Measurements from ENCODE around the gene VEGFB. TPM values are rescaled to one million over a fixed set of nuclear protein-coding genes. Genes with fewer than 3 reads are reported as not detected.

VEGFB gene
- total RNA-seq, 1 donor = 9.1 TPM

DNA sequence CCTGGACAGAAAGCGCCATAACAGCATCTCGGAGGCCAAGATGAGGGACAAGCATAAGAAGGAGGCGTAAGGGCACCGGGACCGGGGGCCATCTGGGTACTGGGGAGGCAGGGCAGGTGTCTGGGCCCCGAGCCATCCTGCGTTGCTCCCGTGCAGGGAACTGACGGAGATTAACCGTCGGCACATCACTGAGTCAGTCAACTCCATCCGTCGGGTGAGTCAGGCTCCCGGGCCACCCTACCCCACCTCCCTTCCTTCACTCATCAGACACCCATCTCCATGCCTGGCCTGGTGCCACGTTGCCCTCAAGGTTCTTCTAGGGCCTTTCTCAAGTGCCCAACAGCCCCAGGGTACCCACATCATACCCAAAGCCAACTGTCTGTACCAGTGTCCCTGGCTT lies 32.0 kb downstream of the VEGFB start:
- peaks cover 26% of the 10 kb centered on the region for H3K4me1 ChIP-seq (ENCODE audit: insufficient read depth, low read length)
- H3K4me3 ChIP-seq (ENCODE audit: low read length) = no peak overlapping the region
- H3K27me3 ChIP-seq (ENCODE audit: insufficient read depth, low read length) = no peaks in the 10 kb centered on the region

DNA sequence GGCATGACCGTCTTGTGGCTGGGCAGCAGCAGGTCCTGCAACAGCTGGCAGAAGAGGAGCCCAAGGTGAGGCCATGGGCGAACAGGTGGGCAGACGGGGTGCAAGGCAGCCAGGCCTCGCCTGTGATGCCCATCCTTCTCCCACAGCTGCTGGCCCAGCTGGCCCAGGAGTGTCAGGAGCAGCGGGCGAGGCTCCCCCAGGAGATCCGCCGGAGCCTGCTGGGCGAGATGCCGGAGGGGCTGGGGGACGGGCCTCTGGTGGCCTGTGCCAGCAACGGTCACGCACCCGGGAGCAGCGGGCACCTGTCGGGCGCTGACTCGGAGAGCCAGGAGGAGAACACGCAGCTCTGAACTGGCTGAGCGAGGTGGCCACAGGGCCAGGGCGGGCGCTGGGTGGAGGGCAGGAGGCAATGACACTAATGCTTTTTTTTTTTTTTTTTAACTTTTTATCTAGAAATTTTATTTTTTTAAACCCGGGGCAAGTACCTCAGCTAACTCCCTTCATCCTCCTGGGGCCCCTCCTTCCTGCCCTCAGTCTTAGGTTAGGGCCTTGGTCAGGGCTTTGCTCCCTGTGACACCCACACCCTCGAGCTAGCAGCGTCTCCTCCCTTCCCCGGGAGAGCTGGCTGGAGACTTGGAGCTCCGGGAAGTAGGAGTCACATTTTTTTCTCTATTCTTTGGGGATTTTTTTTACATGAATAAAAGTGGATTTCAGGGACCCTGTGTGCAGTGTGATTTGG lies 33.0 kb downstream of the VEGFB start:
- no peaks in the 10 kb centered on the region for H3K9me3 ChIP-seq (ENCODE audit: low read depth, low read length)
- H3K4me1 ChIP-seq (ENCODE audit: insufficient read depth, low read length) = peaks cover 35% of the 10 kb centered on the region
- H3K4me3 ChIP-seq (ENCODE audit: low read length) = no peak overlapping the region
- H3K27me3 ChIP-seq (ENCODE audit: insufficient read depth, low read length) = no peaks in the 10 kb centered on the region

More for the DNA sequence above, 32.0 kb downstream of the VEGFB start:
- no peaks in the 10 kb centered on the region for H3K9me3 ChIP-seq (ENCODE audit: low read depth, low read length)

DNA sequence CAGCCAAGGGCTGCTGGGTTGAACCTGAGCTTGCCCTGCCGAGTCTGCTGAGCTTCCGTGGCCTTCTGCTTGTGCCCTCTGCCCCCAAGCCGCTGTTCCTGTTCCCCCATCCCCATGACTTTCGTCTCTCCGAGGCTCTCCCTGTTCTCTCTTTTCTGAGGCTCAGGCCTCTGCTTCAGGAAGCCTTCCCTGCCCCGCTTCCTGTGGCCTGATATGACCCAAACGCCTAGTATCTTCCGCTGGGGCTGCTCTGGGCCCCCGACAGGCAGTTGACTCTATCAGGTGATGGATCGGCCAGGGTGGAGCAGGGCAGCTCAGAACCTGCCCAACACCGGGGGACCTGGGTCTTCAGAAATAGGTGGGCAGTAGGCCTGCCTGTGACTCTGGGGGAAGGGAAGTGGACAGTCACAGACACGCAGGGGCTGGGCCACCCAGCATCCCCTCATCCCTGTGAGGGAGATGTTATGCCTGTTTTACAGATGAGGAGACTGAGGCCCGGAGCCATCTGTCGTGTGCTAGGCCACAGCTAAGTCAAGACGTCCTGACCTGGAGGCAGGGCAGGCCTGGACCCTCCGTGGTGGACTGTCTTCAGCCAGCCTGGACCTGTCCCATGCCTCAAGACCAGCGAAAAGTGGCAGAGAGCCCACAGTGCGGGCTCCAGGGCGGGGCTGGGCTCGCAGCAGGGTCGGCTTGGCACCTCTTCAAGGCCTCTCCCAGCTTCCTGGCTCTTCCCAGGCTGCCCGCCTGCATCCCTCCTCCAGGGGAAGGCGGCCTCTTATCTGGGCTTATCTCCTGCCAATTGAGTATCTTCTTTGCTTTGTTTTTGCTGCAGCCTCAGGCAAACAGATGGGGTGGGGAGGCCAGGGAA lies 33.9 kb downstream of the VEGFB start:
- Histone ChIP-seq H3K9me3 (ENCODE audit: low read depth, low read length) (no peaks in the 10 kb centered on the region), H3K4me3 (ENCODE audit: low read length) (peak overlapping the region; percentile 66), H3K27me3 (ENCODE audit: insufficient read depth, low read length) (no peaks in the 10 kb centered on the region), H3K4me1 (ENCODE audit: insufficient read depth, low read length) (peaks cover 35% of the 10 kb centered on the region)

DNA sequence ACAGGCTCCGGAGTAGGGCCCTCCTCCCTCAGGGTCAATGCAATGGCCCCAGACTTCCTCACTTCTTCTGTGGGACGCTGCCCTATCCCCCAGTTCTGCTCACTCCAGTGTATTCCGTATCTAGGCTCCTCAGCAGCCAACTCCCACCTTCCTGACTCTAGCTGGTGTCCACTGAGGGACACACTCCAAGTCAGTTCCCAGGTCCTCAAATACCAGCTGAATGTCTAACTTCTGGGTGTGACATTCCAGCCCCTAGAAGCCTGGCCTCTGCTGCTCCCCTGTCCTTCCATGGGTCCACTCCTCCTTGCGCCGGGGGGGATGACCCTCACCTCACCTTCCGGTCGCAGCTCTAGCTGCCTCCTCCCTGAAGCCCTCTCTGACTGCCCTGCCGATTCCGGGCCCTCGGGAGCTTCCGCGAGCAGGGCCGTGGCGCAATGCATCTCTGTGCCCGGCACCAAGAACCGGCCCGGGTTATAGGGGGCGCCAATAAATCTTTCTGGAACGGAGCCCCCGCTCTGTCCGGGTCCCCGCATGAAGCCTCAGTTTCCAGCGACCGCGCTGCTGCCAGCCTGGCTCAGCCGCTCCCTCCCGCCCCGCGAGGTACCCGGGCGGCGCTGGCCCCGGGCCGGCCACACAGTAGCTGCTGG lies 34.6 kb downstream of the VEGFB start:
- no peaks in the 10 kb centered on the region for H3K9me3 ChIP-seq (ENCODE audit: low read depth, low read length)
- H3K4me3 ChIP-seq (ENCODE audit: low read length) = peak overlapping the region; percentile 66
- no peaks in the 10 kb centered on the region for H3K27me3 ChIP-seq (ENCODE audit: insufficient read depth, low read length)
- peaks cover 35% of the 10 kb centered on the region for H3K4me1 ChIP-seq (ENCODE audit: insufficient read depth, low read length)

DNA sequence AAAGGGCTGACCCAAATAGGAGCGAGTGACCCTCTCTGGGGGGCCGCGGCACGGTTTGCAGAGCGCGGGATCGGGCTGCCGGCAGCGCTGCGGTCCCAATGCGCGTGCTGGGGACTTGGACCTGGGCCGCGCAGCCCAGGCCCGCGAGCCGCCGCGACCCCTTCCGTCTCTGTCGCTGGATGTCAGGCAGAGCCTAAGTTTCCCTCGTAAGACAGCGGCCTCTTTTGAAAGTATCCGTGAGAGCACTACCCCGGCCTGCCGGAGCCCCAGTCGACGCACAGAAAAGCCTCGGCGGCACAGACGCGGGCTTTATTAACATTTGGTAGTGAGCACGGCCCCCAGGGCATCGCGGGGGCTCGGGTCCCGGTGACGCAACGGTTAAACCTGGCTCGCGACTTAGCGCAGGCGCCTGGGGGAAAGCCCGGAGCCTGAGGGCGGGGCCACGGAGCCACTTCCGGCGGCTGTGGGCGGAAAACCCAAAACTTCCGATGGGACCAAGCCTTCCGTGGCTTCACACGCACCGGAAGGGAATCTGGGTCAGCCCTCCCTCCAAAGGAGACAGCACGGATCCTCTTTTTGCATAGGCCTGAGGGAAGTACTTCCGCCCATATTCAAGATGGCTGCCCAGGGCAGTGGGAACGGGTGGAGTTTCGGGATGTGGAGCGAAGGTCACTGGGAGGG lies 35.3 kb downstream of the VEGFB start:
- Histone ChIP-seq H3K9me3 (ENCODE audit: low read depth, low read length) (no peaks in the 10 kb centered on the region), H3K4me1 (ENCODE audit: insufficient read depth, low read length) (peaks cover 35% of the 10 kb centered on the region), H3K4me3 (ENCODE audit: low read length) (peak overlapping the region; percentile 66), H3K27me3 (ENCODE audit: insufficient read depth, low read length) (no peaks in the 10 kb centered on the region)

DNA sequence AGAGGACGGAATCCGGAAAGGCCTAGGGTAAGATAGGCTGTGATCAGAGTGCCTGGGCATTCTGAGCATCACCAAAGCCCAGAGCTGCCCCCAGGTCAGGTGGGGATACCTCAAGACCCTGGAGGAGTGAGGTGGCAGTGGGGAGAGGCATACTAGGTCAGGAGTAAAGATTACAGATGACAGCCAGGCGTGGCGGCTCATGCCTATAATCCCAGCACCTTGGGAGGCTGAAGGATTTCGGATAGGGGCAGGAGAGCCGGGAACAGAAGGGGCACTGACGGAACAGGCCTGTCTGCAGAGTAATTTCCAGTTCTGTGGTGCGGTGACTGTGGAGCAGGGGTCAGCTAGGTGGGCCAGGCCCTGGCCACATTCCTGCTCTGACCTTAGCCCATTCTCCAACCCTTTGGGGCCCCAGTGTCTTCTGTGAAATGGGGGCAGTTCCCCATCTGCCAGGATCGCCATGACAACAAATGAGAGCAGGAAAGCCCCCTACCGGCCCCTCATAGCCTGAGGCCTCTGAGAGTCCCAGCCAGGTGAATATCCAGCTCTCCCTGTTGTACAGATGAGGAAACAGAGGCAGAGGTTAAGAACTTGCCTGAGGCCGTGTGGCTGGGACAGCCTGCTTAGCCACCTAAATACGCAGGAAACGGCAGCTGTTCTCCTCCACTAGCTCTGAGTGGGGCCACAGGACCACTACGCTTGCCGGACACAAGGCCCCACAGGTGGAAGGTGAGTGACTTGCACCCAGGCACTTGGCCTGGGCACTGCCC lies 40.8 kb downstream of the VEGFB start:
- no peaks in the 10 kb centered on the region for H3K27me3 ChIP-seq (ENCODE audit: insufficient read depth, low read length)
- H3K9me3 ChIP-seq (ENCODE audit: low read depth, low read length) = no peaks in the 10 kb centered on the region
- no peak overlapping the region for H3K4me3 ChIP-seq (ENCODE audit: low read length)
- H3K4me1 ChIP-seq (ENCODE audit: insufficient read depth, low read length) = peaks cover 15% of the 10 kb centered on the region

DNA sequence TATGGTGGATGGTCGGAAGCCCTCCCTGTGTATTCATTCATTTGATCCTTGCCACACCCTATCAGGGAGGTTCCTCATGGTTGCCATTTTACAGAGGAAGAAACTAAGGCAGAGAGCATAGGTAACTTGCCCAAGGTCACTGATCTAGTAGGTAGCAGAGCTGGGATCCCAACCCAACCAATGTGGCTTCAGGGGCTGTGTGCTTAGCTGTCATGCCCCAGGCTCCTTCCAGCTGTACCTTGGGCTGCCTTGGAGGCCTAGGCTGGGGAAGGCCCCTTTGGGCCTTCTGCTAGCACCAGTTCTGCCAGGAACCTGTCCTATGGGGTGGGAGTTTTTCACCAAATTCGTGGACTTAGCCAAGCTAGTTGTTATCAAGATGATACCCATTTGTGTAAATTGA lies 41.5 kb downstream of the VEGFB start:
- Histone ChIP-seq H3K4me1 (ENCODE audit: insufficient read depth, low read length) (peaks cover 9% of the 10 kb centered on the region), H3K27me3 (ENCODE audit: insufficient read depth, low read length) (no peaks in the 10 kb centered on the region), H3K4me3 (ENCODE audit: low read length) (no peak overlapping the region), H3K9me3 (ENCODE audit: low read depth, low read length) (no peaks in the 10 kb centered on the region)

DNA sequence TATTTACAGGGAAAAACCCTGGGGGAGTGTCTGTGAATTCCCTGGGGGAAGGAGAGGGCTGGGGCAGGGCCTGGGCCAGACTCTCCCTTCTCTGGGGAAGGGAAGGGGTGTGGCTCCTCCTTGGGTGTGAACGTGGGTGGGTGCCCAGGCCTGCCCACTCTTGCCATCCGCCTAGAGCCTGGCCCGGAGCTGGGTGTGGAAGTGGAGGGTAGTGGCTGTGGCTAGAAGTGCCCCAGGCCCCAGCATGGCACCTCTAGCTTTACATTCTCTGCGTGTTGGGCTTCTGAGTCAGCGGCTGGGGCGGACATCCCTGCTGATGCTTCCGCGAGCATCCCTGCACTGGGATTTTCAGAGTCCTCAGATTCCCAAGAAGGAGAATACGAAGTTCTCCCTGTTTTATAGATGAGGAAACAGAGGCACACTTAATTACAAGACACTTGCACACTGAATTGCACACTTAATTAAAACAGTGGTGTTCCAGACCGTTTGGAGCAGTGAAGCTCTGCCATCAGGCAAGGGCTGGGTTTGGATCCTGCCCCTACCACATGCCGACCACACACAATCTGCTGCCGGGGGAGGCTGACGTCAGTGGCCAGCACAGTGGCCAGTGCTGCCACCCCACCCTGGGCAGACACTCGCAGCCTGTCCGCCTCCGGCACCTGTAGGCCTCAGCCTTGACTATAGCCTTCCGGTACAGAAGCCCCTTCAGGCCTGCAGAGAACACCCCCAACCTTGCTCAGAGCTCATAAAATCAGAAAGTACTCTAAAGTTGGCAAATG lies 42.5 kb downstream of the VEGFB start:
- Histone ChIP-seq H3K4me3 (ENCODE audit: low read length) (no peak overlapping the region), H3K9me3 (ENCODE audit: low read depth, low read length) (no peaks in the 10 kb centered on the region), H3K4me1 (ENCODE audit: insufficient read depth, low read length) (peaks cover 5% of the 10 kb centered on the region), H3K27me3 (ENCODE audit: insufficient read depth, low read length) (no peaks in the 10 kb centered on the region)

DNA sequence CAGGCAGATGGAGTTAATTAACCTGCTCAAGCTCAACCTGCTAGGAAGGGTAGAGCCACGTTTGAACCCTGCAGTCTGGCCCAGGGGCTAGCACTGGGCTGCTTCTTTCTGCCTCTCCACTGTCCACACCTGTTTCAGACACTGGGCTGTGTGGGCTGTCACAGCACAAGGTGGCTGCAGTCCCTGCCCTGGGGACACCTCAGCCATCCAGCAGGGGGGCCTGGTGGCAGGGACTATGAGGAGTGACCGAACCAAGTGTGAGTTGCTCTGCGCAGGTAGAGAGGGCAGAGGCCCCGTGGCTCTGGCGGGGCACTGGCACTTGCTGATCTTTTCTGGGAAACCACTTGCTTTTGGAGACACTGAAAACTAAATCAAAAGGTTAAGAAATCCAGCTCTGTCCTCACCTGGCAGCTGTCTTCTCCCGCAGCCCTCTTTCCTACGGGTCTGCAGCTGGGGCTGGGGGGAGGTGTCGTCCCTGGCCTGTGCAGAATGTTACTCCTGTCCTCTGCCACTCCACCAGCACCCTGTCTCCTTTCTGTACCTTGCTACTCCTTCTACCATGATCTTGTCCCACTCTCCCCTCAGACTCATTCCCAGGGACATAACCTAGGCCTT lies 44.3 kb downstream of the VEGFB start:
- peaks cover 4% of the 10 kb centered on the region for H3K4me1 ChIP-seq (ENCODE audit: insufficient read depth, low read length)
- no peaks in the 10 kb centered on the region for H3K9me3 ChIP-seq (ENCODE audit: low read depth, low read length)
- H3K27me3 ChIP-seq (ENCODE audit: insufficient read depth, low read length) = no peaks in the 10 kb centered on the region
- H3K4me3 ChIP-seq (ENCODE audit: low read length) = no peak overlapping the region

DNA sequence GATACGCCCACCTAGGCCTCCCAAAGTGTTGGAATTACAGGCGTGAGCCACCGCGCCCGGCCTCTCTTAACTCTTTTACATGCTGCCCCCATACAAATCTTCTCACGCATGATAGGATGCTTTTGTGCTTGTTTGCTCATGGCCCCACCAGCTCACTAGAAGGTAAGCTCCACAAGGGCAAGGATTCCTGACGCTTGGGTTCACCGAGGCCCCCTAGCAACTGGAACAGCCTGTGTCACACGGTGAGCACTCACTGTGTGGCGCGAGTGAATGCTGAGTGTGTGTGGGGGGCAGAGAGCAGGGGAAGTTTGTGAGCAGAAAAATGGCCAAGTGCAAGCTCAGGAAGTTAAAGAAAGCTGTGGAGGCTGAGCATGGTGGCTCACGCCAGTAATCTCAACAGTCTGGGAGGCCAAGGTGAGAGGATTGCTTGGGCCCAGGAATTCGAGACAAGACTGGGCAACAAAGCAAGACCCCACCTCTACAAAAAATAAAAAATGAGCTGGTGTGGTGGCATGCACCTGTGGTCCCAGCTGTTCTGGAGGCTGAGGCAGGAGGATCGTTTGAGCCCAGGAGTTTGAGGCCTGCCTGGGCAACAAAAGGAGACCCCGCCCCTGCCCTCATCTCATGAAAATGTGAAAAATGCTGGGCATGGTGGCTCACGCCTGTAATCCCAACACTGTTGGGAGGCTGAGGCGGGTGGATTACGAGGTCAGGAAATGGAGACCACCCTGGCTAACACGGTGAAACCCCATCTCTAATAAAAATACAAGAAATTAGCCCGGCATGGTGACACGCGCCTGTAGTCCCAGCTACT lies 47.8 kb downstream of the VEGFB start:
- H3K9me3 ChIP-seq (ENCODE audit: low read depth, low read length) = no peaks in the 10 kb centered on the region
- H3K4me3 ChIP-seq (ENCODE audit: low read length) = no peak overlapping the region
- H3K27me3 ChIP-seq (ENCODE audit: insufficient read depth, low read length) = no peaks in the 10 kb centered on the region
- peaks cover 19% of the 10 kb centered on the region for H3K4me1 ChIP-seq (ENCODE audit: insufficient read depth, low read length)

DNA sequence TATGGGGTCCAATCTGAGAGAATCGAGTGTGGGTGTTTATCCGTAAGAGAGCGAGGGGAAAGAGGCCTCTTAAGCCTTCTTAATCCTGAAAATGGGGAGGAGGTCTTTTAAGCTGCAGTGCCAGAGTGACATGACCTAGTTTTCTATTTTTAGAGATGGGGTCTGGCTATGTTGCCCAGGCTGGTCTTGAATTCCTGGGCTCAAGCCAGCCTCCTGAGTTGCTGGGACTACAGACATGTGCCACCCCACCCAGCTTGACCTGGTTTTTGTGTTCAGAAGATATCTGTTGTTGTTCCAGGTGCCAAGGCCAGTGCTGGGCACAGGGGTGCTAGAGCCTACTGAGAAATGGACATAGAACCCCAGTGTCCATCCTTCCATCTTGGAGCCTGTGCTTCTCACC lies 48.7 kb downstream of the VEGFB start:
- Histone ChIP-seq H3K27me3 (ENCODE audit: insufficient read depth, low read length) (no peaks in the 10 kb centered on the region), H3K9me3 (ENCODE audit: low read depth, low read length) (no peaks in the 10 kb centered on the region), H3K4me3 (ENCODE audit: low read length) (no peak overlapping the region), H3K4me1 (ENCODE audit: insufficient read depth, low read length) (peaks cover 19% of the 10 kb centered on the region)

DNA sequence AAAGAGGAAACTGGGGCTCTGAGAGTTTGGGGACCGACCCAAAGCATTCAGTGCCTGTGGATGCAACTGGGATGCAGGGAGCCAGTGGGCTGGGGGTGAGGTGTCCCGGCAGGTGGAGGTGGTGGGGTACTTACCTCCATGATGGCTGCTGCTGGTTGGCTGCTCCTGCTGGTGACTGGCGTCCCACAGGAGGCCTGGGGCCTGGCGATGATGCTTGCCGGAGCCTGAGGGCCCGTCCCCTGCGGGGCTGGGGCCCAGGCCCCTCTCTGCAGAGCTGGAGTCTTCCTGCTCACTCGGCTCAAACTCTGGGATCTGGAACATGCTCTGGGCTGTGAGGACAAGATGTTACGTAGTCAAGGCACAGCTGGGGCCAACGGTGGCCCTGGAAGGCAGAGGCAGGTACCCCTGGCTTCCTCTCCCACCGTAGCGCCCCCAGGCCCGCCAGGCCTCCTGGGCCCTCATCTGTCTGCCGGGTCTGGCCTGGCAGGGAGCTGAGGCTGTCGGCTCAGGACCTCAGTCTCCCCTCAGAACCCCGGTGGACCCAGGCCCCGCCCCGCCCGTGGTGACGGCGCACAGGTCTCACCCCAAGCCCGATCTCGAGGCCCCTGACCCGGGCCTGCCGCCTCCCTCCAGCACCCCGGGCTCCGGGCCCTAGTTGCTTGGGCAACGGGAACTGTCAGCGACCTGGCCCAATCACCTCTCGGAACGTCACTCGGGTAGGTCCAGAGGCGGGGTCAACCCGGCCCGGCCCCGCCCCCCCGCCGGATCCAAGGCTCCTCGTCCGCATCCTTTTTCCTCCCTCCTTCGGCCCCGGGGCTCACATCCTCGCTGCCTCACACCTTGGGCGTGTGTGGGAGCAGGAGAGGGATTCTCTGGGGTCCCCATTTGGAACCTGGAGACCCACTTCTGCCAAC lies 49.9 kb downstream of the VEGFB start, which contains the start of gene BAD:
BAD (minus strand) TSS at position 618 of the 914 bp plus-strand sequence; CDS start at position 321, 297 bp downstream.
- Histone ChIP-seq H3K27me3 (ENCODE audit: insufficient read depth, low read length) (no peaks in the 10 kb centered on the region), H3K4me1 (ENCODE audit: insufficient read depth, low read length) (peaks cover 19% of the 10 kb centered on the region), H3K4me3 (ENCODE audit: low read length) (peak within 1 kb of the TSS; percentile 77), H3K9me3 (ENCODE audit: low read depth, low read length) (no peaks in the 10 kb centered on the region)

All from mononuclear cell (primary cell).